ENCODE measurements around the gene INTS3.

- TF ChIP-seq CTCF (IDR thresholded peaks at IDR 0.05; ENCODE audit: low read length) (no peak), EZH2 (optimal IDR thresholded peaks at IDR 0.05; ENCODE audit: low read depth, low read length) (no peak), EZH2phosphoT487 (IDR thresholded peaks at IDR 0.05; ENCODE audit: low read length) (no peak)
These were observed 39.7 kb downstream of the INTS3 start for GRCh38 chr1:153767519-153767918.
